Sigmoid colon (tissue), 7 donors: ENCODE data around the gene GOLGA2. TPM values are rescaled to one million over a fixed set of nuclear protein-coding genes. Genes with fewer than 3 reads are reported as not detected.

Experiments
- DNase-seq: peaks from one replicate; pipeline ENCODE4 v3.0.0-alpha.2; 2019
- H3K27ac ChIP-seq, 4 donors: fragments of 200-600 bp; sonication (generic); one replicate each; pipeline ENCODE4 v1.5.1; 2016 to 2019; ENCODE audit warnings: mild to moderate bottlenecking in 1 of 4
- H3K27me3 ChIP-seq, 3 donors: fragments of 200-600 bp; sonication (generic); one replicate each; pipeline ENCODE4 v1.5.1; 2019; ENCODE audit warnings: mild to moderate bottlenecking in 1 of 3
- H3K36me3 ChIP-seq, 4 donors: fragments of 200-600 bp; sonication (generic); one replicate each; pipeline ENCODE4 v1.5.1; 2016 to 2019
- H3K4me1 ChIP-seq, 4 donors: fragments of 200-600 bp; sonication (generic); one replicate each; pipeline ENCODE4 v1.5.1; 2017 to 2019
- H3K4me3 ChIP-seq, 4 donors: fragments of 200-600 bp; sonication (generic); one replicate each; pipeline ENCODE4 v1.5.1; 2017 to 2019; ENCODE audit warnings: mild to moderate bottlenecking in 2 of 4, moderate library complexity in 1 of 4
- H3K9me3 ChIP-seq, 4 donors: fragments of 200-600 bp in 3 of 4; sonication (generic) in 3 of 4; one replicate each; pipeline versions ENCODE4 v1.5.1 to v1.6.1; 2013 to 2019
- CTCF ChIP-seq, 4 experiments: fragments of 450-650 bp in 3 of 4; fragments of 200-600 bp in 1 of 4; IDR thresholded peaks; one replicate each; pipeline ENCODE4 v1.5.1; 2016 to 2019; ENCODE audit warnings: antibody characterized with exemption in 4 of 4, mild to moderate bottlenecking in 3 of 4, moderate library complexity in 2 of 4
- EP300 ChIP-seq, 4 donors: sonication (generic); formaldehyde crosslinking; IDR thresholded peaks; one replicate each; pipeline ENCODE4 v1.6.1; 2017; ENCODE audit warnings: antibody characterized with exemption in 4 of 4
- POLR2A ChIP-seq, 2 donors: fragments of 450-650 bp; IDR thresholded peaks; one replicate each; pipeline ENCODE4 v1.6.1; 2016; ENCODE audit warnings: antibody characterized with exemption in 2 of 2, mild to moderate bottlenecking in 2 of 2, moderate library complexity in 2 of 2
- POLR2AphosphoS5 ChIP-seq, 4 donors: sonication (generic); formaldehyde crosslinking; IDR thresholded peaks; one replicate each; pipeline ENCODE4 v1.6.1; 2017; ENCODE audit warnings: antibody characterized with exemption in 4 of 4
- WGBS, 2 donors: extraction: QIAGEN DNeasy Blood & Tissue Kit; methylation state at CpG; one replicate each; pipeline ENCODE4 v1.1.7; 2013; 5-methylcytosine and 5-hydroxymethylcytosine counted together
- intact Hi-C: fragments of 100-400 bp; cut with DNase I; formaldehyde crosslinking; loops from one replicate; pipeline ENCODE4 v1.15.1; 2023
- polyA plus RNA-seq, 3 donors: library from polyadenylated mRNA; stranded (reverse); fragments of 200-250 nt; gene quantifications; one replicate each; pipeline ENCODE4 v1.2.3, GENCODE V29; 2013
- total RNA-seq, 4 donors: library from RNA; depleted of rRNA; stranded (reverse); fragments of >200 nt; gene quantifications; one replicate each; pipeline ENCODE4 v1.1.0, GENCODE V29; 2016
- donor health status: healthy with polysubstance abuse.
- donor health status: Bipolar disorder and iron deficiency.
- donor health status: healthy.

The GOLGA2 gene
- total and polyA plus RNA-seq, 7 donors = 48.1 to 104 (median 82.7) TPM

DNA sequence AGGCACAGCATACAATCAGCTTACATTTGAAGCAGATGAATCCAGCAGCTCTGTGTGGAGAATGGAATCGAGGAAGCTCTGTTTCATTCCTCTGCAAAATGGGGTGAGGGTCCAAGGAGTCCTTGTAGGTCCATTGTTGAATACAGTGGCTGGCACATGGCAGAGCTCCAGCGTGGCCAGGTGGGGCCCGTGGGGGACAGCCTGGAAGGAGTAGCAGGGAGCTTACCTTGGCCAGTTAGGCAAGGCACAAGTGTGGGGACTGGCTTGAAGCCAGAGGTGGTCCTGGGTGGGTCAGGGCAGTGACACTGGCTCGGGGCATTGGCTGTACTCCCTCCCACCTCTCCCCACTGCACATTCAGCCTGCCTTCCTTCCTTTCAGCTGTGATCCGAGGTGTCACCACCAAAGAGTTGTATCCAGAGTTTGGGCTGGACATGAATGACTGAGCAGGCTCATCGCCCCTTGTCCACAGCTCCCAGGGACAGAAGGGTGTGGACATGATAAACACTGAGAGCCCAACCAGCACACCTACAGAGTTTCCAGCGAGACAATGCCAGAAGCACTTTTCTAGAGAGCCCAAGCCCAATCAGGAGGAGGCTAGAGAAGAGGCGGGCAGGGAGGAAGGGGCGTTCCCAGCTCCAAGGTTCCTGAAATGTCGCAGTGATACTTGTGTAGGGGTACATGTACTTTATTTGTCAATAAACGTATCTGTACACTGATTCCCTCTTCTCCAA is 12.6 kb upstream of the GOLGA2 start:
- TF ChIP-seq CTCF (IDR thresholded peaks at IDR 0.05) (no peak), POLR2AphosphoS5 (IDR thresholded peaks at IDR 0.05) (no peak), EP300 (IDR thresholded peaks at IDR 0.05) (no peak), POLR2A (IDR thresholded peaks at IDR 0.05) (no peak)
- Histone ChIP-seq H3K36me3 (peaks cover 0 to 35% (median 11%) of the 10 kb centered on the region in 4 donors), H3K4me1 (peaks cover 0 to 5% (median 0%) of the 10 kb centered on the region in 4 donors), H3K27me3 (no peaks in the 10 kb centered on the region), H3K4me3 (no peak overlapping the region), H3K9me3 (no peaks in the 10 kb centered on the region), H3K27ac (no peak overlapping the region)
- DNase-seq = no peak
- intact Hi-C loops = no loop called here
- 82 to 87% methylated on average over 11 of the region's 11 CpGs for WGBS, 2 donors

GRCh38 chr9:128286440-128286839 is 10.6 kb upstream of the GOLGA2 start:
- WGBS, 2 donors = 77 to 91% methylated on average over 6 of the region's 6 CpGs
- peaks cover 0 to 35% (median 11%) of the 10 kb centered on the region in 4 donors for H3K36me3 ChIP-seq
- no peak overlapping the region for H3K27ac ChIP-seq
- no peak overlapping the region for H3K4me3 ChIP-seq
- H3K27me3 ChIP-seq = no peaks in the 10 kb centered on the region
- intact Hi-C loops = no loop called here
- TF ChIP-seq CTCF (IDR thresholded peaks at IDR 0.05) (no peak), POLR2A (IDR thresholded peaks at IDR 0.05) (no peak), EP300 (IDR thresholded peaks at IDR 0.05) (no peak), POLR2AphosphoS5 (IDR thresholded peaks at IDR 0.05) (no peak)
- H3K9me3 ChIP-seq = no peaks in the 10 kb centered on the region
- peaks cover 0 to 5% (median 0%) of the 10 kb centered on the region in 4 donors for H3K4me1 ChIP-seq
- no peak for DNase-seq

GRCh38 chr9:128285033-128285784 is 9.4 kb upstream of the GOLGA2 start:
- H3K9me3 ChIP-seq = no peaks in the 10 kb centered on the region
- intact Hi-C loops = no loop called here
- no peaks in the 10 kb centered on the region for H3K27me3 ChIP-seq
- TF ChIP-seq POLR2A (IDR thresholded peaks at IDR 0.05) (no peak), EP300 (IDR thresholded peaks at IDR 0.05) (no peak), POLR2AphosphoS5 (IDR thresholded peaks at IDR 0.05) (no peak), CTCF (IDR thresholded peaks at IDR 0.05) (no peak)
- 90 to 96% methylated on average over 12 of the region's 12 CpGs for WGBS, 2 donors
- H3K36me3 ChIP-seq = peaks cover 0 to 35% (median 11%) of the 10 kb centered on the region in 4 donors
- H3K4me3 ChIP-seq = no peak overlapping the region
- no peak for DNase-seq
- no peak overlapping the region for H3K27ac ChIP-seq
- H3K4me1 ChIP-seq = peaks cover 0 to 5% (median 0%) of the 10 kb centered on the region in 4 donors

- TF ChIP-seq EP300 (IDR thresholded peaks at IDR 0.05) (no peak), POLR2A (IDR thresholded peaks at IDR 0.05) (no peak), CTCF (IDR thresholded peaks at IDR 0.05) (no peak), POLR2AphosphoS5 (IDR thresholded peaks at IDR 0.05) (no peak)
- Histone ChIP-seq H3K27me3 (no peaks in the 10 kb centered on the region), H3K4me1 (peaks cover 0 to 7% (median 1%) of the 10 kb centered on the region in 4 donors), H3K36me3 (peaks cover 0 to 22% (median 7%) of the 10 kb centered on the region in 4 donors), H3K9me3 (no peaks in the 10 kb centered on the region), H3K4me3 (no peak overlapping the region), H3K27ac (no peak overlapping the region)
- DNase-seq = no peak
- intact Hi-C loops = no loop called here
- WGBS, 2 donors = 94 to 97% methylated on average over 6 of the region's 6 CpGs
These were observed 6.7 kb upstream of the GOLGA2 start for GRCh38 chr9:128282500-128282899.
